GM12865 (cell line): ENCODE data around the gene ARID4B.

ENCODE experiments used
- DNase-seq: peaks from one replicate; pipeline ENCODE4 v3.0.0; 2010; ENCODE audit warnings: low read depth
- H3K4me3 ChIP-seq: 2 replicates; pipeline ENCODE4 v1.5.1; 2011; ENCODE audit warnings: mild to moderate bottlenecking, low read depth, low read length, control low read depth
- TF ChIP-seq, protein P1 (sequence below): IDR thresholded peaks from 2 replicates; pipeline ENCODE4 v1.5.1; 2011; ENCODE audit warnings: low read length, control low read depth, low read depth, inconsistent platforms; ENCODE audit not compliant: insufficient read depth; ENCODE audit errors: missing control alignments

Gene ARID4B

DNA sequence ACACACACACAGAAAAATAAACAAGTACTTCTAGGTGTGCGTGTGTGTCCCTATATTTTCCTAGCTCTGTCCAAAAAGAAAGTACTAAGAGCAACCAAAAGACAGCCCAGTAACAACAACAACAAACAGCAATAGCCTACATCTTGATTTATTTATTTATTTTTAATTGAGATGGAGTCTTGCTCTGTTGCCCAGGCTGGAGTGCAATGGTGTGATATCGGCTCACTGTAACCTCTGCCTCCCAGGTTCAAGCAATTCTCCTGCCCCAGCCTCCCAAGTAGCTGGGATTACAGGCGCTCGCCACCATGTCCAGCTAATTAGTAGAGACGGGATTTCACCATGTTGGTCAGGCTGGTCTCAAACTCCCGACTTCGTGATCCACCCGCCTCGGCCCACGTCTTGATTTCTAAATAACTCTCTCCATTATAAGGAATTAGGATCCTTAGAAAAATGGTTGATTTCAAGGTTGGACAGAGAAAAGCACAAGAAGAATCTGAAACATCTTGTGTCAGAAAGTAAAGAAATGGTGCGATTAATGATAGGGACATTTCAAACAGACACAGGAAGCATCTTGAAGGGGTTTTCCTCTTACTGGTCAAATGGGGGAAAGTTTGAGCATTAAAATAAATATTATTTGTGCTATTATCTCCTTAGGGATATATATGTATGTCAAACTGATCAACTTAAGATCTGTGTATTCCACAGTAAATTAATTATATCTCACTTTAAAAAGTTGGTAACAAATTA is 59.4 kb downstream of the ARID4B start:
- no peak overlapping the region for H3K4me3 ChIP-seq
- TF ChIP-seq, protein P1, sequence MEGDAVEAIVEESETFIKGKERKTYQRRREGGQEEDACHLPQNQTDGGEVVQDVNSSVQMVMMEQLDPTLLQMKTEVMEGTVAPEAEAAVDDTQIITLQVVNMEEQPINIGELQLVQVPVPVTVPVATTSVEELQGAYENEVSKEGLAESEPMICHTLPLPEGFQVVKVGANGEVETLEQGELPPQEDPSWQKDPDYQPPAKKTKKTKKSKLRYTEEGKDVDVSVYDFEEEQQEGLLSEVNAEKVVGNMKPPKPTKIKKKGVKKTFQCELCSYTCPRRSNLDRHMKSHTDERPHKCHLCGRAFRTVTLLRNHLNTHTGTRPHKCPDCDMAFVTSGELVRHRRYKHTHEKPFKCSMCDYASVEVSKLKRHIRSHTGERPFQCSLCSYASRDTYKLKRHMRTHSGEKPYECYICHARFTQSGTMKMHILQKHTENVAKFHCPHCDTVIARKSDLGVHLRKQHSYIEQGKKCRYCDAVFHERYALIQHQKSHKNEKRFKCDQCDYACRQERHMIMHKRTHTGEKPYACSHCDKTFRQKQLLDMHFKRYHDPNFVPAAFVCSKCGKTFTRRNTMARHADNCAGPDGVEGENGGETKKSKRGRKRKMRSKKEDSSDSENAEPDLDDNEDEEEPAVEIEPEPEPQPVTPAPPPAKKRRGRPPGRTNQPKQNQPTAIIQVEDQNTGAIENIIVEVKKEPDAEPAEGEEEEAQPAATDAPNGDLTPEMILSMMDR = no peak
- DNase-seq = no peak

GRCh38 chr1:235266967-235267366 is 61.0 kb downstream of the ARID4B start:
- no peak overlapping the region for H3K4me3 ChIP-seq
- TF ChIP-seq, protein P1 = no peak
- DNase-seq = no peak

GRCh38 chr1:235266325-235266724 is 61.7 kb downstream of the ARID4B start:
- TF ChIP-seq, protein P1 = no peak
- no peak for DNase-seq
- H3K4me3 ChIP-seq = no peak overlapping the region

DNA sequence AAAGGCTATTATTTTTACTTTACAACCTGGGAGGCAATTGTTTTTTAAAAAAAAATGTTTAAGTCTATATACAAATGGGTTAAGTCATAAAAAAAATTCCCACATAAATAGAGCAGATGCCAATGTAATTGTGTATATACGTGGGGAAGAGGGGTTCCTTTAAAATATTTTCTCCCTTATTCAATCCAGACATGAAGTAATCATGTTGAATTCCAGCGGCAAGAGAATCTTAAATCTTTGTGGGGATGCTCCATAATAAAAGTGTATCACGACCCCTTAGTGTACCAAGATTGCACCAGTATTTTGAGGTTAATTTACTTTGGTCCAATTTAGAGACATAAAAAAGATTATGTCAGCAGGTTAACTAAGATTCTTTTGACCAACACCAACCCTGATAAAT is 62.1 kb downstream of the ARID4B start:
- H3K4me3 ChIP-seq = no peak overlapping the region
- DNase-seq = no peak
- TF ChIP-seq, protein P1 = no peak

GRCh38 chr1:235264327-235264726 is 63.7 kb downstream of the ARID4B start:
- no peak for DNase-seq
- TF ChIP-seq, protein P1 = no peak
- no peak overlapping the region for H3K4me3 ChIP-seq

- no peak for DNase-seq
- no peak overlapping the region for H3K4me3 ChIP-seq
- TF ChIP-seq, protein P1 = no peak
These were observed 65.4 kb downstream of the ARID4B start for GRCh38 chr1:235262539-235262938.

DNA sequence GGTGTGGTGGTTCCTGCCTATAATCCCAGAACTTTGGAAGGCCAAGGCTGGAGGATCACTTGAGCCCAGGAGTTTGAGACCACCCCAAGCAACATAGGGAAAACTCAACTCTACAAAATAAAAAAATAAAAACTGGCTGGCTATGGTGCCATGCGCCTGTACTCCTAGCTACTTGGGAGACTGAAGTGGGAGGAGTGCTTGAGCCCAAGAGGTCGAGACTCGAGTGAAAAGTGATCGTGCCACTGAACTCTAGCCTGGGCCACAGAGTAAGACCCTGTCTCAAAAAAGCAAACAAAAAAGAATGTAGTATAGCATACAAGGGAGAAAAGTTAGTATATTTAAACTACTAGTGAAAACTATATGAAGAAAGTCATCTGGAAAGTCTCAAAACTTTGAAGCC is 66.7 kb downstream of the ARID4B start:
- TF ChIP-seq, protein P1 = no peak
- DNase-seq = no peak

More for the DNA sequence above, 66.7 kb downstream of the ARID4B start:
- no peak overlapping the region for H3K4me3 ChIP-seq
